Measurements from ENCODE around the gene ECSIT.
A peak's percentile ranks its signal among the peaks of the same experiment; 100 is the strongest.

Gene ECSIT

GRCh38 chr19:11496391-11497163 lies 32.4 kb downstream of the ECSIT start:
- TF ChIP-seq ZFP3 (CRISPR knock-in tag; IDR thresholded peaks at IDR 0.05) (no peak), CREB5 (CRISPR knock-in tag; IDR thresholded peaks at IDR 0.05; ENCODE audit: low read depth) (no peak), ZNF8 (CRISPR knock-in tag; IDR thresholded peaks at IDR 0.05) (no peak), TOX (CRISPR knock-in tag; IDR thresholded peaks at IDR 0.05; ENCODE audit: borderline replicate concordance) (no peak), CSDC2 (CRISPR knock-in tag; IDR thresholded peaks at IDR 0.05) (no peak), TCF4 (CRISPR knock-in tag; IDR thresholded peaks at IDR 0.05; ENCODE audit: borderline replicate concordance) (no peak), POU6F1 (CRISPR knock-in tag; IDR thresholded peaks at IDR 0.05; ENCODE audit: borderline replicate concordance, low read depth) (no peak), SNAI2 (CRISPR knock-in tag; IDR thresholded peaks at IDR 0.05) (no peak), PPARA (CRISPR knock-in tag; IDR thresholded peaks at IDR 0.05; ENCODE audit: borderline replicate concordance) (no peak)
- ATAC-seq = peak; percentile 99

- TF ChIP-seq POU6F1 (CRISPR knock-in tag; IDR thresholded peaks at IDR 0.05; ENCODE audit: borderline replicate concordance, low read depth) = no peak
- TF ChIP-seq CREB5 (CRISPR knock-in tag; IDR thresholded peaks at IDR 0.05; ENCODE audit: low read depth) = no peak
- no peak for TF ChIP-seq PPARA (CRISPR knock-in tag; IDR thresholded peaks at IDR 0.05; ENCODE audit: borderline replicate concordance)
- no peak for ATAC-seq
Observed at GRCh38 chr19:11495885-11496284, 33.0 kb downstream of the ECSIT start.

GRCh38 chr19:11495481-11495880 lies 33.5 kb downstream of the ECSIT start:
- no peak for ATAC-seq
- no peak for TF ChIP-seq ZFP30 (CRISPR knock-in tag; IDR thresholded peaks at IDR 0.05)
- TF ChIP-seq ZNF70 (CRISPR knock-in tag; IDR thresholded peaks at IDR 0.05) = no peak
- no peak for TF ChIP-seq RARB (CRISPR knock-in tag; IDR thresholded peaks at IDR 0.05)
- TF ChIP-seq ZNF565 (CRISPR knock-in tag; conservative IDR thresholded peaks at IDR 0.05; ENCODE audit: low read depth) = no peak
- TF ChIP-seq ARNTL (CRISPR knock-in tag; IDR thresholded peaks at IDR 0.05; ENCODE audit: borderline replicate concordance, low read depth) = no peak
- TF ChIP-seq TOX (CRISPR knock-in tag; IDR thresholded peaks at IDR 0.05; ENCODE audit: borderline replicate concordance) = no peak
- TF ChIP-seq PPARA (CRISPR knock-in tag; IDR thresholded peaks at IDR 0.05; ENCODE audit: borderline replicate concordance) = no peak
- no peak for TF ChIP-seq OSR1 (CRISPR knock-in tag; IDR thresholded peaks at IDR 0.05)
- TF ChIP-seq SNAI2 (CRISPR knock-in tag; IDR thresholded peaks at IDR 0.05) = no peak
- no peak for TF ChIP-seq TCF4 (CRISPR knock-in tag; IDR thresholded peaks at IDR 0.05; ENCODE audit: borderline replicate concordance)
- no peak for TF ChIP-seq POU6F1 (CRISPR knock-in tag; IDR thresholded peaks at IDR 0.05; ENCODE audit: borderline replicate concordance, low read depth)
- TF ChIP-seq CSDC2 (CRISPR knock-in tag; IDR thresholded peaks at IDR 0.05) = no peak
- no peak for TF ChIP-seq ESRRG (CRISPR knock-in tag; IDR thresholded peaks at IDR 0.05)
- no peak for TF ChIP-seq TSHZ2 (CRISPR knock-in tag; IDR thresholded peaks at IDR 0.05)
- TF ChIP-seq CSRNP3 (CRISPR knock-in tag; IDR thresholded peaks at IDR 0.05) = no peak
- TF ChIP-seq GLIS3 (CRISPR knock-in tag; IDR thresholded peaks at IDR 0.05) = no peak

Measured in SK-N-SH treated with all-trans-retinoic acid at 6 μM for 48 hours (cell line).